ENCODE results near the gene SULT1A3.
"Not testable (repeated sequence)": the region's sequence is repeated elsewhere in the genome, so short reads cannot be mapped to it uniquely, and the experiment has no call there.

SULT1A3 gene
- long read RNA-seq, result 0 reads

DNA sequence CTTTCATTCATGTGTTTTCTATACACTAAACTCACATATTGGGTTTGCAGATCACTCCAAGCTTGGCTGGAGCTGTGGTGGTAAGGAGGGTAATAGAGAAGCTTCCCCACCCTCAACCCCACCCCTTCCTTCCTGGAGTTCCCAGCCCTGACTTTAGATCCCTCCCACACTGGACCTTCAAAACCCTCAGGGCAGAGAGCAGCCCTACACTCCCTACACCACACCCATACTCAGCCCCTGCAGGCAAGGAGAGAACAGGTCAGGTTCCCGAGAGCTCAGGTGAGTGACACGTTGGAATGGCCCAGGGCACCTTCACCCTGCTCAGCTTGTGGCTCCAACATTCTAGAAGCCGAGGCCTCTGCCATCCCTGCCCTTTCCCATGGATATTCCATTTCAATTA lies at the start of gene SULT1A3:
SULT1A3 (plus strand) TSS at position 207 of the 400 bp plus-strand sequence. CDS start 1,474 bp downstream, outside the sequence.
- not testable (repeated sequence) for H3K27me3 ChIP-seq (ENCODE audit: insufficient read depth, poor library complexity, severe bottlenecking); H3K27ac ChIP-seq (replicated peaks); DNase-seq (ENCODE audit: low read depth in 1 of 2, low spot score in 1 of 2); H3K4me3 ChIP-seq (replicated peaks; ENCODE audit: insufficient read depth, low read length)

DNA sequence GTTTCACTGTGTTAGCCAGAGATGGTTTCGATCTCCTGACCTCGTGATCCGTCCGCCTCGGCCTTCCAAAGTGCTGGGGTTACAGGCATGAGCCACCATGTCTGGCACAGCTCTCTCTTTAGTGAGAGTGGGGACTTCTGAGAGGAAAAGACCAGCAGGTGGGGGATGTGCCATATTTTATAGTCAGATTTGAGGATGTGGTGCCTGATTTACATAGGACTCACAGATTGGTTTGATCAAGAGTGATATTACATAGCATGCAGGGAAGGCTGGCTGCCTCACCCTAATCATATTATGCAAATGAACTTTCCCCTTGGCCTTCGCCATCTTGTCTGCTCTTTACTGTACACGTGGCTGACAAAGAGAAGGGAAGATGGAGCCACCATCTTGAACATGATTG lies 48.0 kb upstream of the SULT1A3 start:
- DNase-seq (ENCODE audit: low read depth in 1 of 2, low spot score in 1 of 2), result no peak
- Histone ChIP-seq H3K27me3 (ENCODE audit: insufficient read depth, poor library complexity, severe bottlenecking) (no peaks in the 10 kb centered on the region), H3K27ac (replicated peaks) (no peak overlapping the region), H3K4me3 (replicated peaks; ENCODE audit: insufficient read depth, low read length) (no peak overlapping the region)
- TF ChIP-seq, protein P1, sequence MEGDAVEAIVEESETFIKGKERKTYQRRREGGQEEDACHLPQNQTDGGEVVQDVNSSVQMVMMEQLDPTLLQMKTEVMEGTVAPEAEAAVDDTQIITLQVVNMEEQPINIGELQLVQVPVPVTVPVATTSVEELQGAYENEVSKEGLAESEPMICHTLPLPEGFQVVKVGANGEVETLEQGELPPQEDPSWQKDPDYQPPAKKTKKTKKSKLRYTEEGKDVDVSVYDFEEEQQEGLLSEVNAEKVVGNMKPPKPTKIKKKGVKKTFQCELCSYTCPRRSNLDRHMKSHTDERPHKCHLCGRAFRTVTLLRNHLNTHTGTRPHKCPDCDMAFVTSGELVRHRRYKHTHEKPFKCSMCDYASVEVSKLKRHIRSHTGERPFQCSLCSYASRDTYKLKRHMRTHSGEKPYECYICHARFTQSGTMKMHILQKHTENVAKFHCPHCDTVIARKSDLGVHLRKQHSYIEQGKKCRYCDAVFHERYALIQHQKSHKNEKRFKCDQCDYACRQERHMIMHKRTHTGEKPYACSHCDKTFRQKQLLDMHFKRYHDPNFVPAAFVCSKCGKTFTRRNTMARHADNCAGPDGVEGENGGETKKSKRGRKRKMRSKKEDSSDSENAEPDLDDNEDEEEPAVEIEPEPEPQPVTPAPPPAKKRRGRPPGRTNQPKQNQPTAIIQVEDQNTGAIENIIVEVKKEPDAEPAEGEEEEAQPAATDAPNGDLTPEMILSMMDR (IDR thresholded peaks at IDR 0.05; ENCODE audit: insufficient read depth, low read length), result no peak
- TF ChIP-seq, protein P2, sequence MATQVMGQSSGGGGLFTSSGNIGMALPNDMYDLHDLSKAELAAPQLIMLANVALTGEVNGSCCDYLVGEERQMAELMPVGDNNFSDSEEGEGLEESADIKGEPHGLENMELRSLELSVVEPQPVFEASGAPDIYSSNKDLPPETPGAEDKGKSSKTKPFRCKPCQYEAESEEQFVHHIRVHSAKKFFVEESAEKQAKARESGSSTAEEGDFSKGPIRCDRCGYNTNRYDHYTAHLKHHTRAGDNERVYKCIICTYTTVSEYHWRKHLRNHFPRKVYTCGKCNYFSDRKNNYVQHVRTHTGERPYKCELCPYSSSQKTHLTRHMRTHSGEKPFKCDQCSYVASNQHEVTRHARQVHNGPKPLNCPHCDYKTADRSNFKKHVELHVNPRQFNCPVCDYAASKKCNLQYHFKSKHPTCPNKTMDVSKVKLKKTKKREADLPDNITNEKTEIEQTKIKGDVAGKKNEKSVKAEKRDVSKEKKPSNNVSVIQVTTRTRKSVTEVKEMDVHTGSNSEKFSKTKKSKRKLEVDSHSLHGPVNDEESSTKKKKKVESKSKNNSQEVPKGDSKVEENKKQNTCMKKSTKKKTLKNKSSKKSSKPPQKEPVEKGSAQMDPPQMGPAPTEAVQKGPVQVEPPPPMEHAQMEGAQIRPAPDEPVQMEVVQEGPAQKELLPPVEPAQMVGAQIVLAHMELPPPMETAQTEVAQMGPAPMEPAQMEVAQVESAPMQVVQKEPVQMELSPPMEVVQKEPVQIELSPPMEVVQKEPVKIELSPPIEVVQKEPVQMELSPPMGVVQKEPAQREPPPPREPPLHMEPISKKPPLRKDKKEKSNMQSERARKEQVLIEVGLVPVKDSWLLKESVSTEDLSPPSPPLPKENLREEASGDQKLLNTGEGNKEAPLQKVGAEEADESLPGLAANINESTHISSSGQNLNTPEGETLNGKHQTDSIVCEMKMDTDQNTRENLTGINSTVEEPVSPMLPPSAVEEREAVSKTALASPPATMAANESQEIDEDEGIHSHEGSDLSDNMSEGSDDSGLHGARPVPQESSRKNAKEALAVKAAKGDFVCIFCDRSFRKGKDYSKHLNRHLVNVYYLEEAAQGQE (IDR thresholded peaks at IDR 0.05; ENCODE audit: insufficient replicate concordance, low read depth), result no peak
- TF ChIP-seq POLR2AphosphoS5 (IDR thresholded peaks at IDR 0.05; ENCODE audit: low read depth) (no peak), GABPA (IDR thresholded peaks at IDR 0.05; ENCODE audit: low read depth) (no peak), SPI1 (IDR thresholded peaks at IDR 0.05; ENCODE audit: borderline replicate concordance, low read depth) (no peak)

DNA sequence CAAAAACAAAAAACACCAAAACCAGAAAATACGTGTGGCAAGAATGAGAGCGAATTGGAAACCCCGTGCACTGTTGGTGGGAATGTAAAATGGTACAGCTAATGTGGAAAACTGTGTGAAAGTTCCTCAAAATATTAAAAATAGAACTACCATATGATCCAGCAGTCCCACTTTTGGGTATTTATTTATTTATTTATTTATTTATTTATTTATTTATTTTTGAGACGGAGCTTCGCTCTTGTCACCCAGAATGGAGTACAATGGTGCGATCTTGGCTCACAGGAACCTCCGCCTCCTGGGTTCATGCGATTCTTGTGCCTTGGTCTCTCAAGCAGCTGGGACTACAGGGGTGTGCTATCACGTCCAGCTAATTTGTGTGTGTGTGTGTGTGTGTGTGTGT lies 46.5 kb upstream of the SULT1A3 start:
- no peak overlapping the region for H3K4me3 ChIP-seq (replicated peaks; ENCODE audit: insufficient read depth, low read length)
- DNase-seq (ENCODE audit: low read depth in 1 of 2, low spot score in 1 of 2), result no peak
- H3K27ac ChIP-seq (replicated peaks), result no peak overlapping the region
- H3K27me3 ChIP-seq (ENCODE audit: insufficient read depth, poor library complexity, severe bottlenecking), result no peaks in the 10 kb centered on the region
- TF ChIP-seq, protein P2 (IDR thresholded peaks at IDR 0.05; ENCODE audit: insufficient replicate concordance, low read depth), result no peak
- no peak for TF ChIP-seq SPI1 (IDR thresholded peaks at IDR 0.05; ENCODE audit: borderline replicate concordance, low read depth)
- no peak for TF ChIP-seq POLR2AphosphoS5 (IDR thresholded peaks at IDR 0.05; ENCODE audit: low read depth)
- TF ChIP-seq, protein P1 (IDR thresholded peaks at IDR 0.05; ENCODE audit: insufficient read depth, low read length), result no peak
- no peak for TF ChIP-seq GABPA (IDR thresholded peaks at IDR 0.05; ENCODE audit: low read depth)

DNA sequence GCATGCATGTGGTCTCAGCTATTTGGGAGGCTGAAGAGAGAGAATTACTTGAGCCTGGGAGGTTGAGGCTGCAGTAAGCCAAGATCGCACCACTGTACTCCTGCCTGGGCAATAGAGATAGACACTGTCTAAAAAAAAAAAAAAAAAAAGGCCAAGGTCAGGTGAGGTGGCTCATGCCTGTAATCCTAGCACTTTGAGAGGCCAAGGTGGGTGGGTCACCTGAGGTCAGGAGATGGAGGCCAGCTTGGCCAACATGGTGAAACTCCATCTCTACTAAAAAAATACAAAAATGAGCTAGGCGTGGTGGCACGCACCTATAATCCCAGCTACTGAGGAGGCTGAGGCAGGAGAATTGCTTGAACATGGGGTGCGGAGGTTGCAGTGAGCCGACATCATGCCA lies 43.9 kb upstream of the SULT1A3 start:
- TF ChIP-seq, protein P1 (IDR thresholded peaks at IDR 0.05; ENCODE audit: insufficient read depth, low read length), result no peak
- TF ChIP-seq SPI1 (IDR thresholded peaks at IDR 0.05; ENCODE audit: borderline replicate concordance, low read depth) (no peak), POLR2AphosphoS5 (IDR thresholded peaks at IDR 0.05; ENCODE audit: low read depth) (no peak), GABPA (IDR thresholded peaks at IDR 0.05; ENCODE audit: low read depth) (no peak)
- TF ChIP-seq, protein P2 (IDR thresholded peaks at IDR 0.05; ENCODE audit: insufficient replicate concordance, low read depth), result no peak
- no peak for DNase-seq (ENCODE audit: low read depth in 1 of 2, low spot score in 1 of 2)
- Histone ChIP-seq H3K27me3 (ENCODE audit: insufficient read depth, poor library complexity, severe bottlenecking) (no peaks in the 10 kb centered on the region), H3K4me3 (replicated peaks; ENCODE audit: insufficient read depth, low read length) (no peak overlapping the region), H3K27ac (replicated peaks) (no peak overlapping the region)
